ENCODE data around the gene ACTR5.

DNA sequence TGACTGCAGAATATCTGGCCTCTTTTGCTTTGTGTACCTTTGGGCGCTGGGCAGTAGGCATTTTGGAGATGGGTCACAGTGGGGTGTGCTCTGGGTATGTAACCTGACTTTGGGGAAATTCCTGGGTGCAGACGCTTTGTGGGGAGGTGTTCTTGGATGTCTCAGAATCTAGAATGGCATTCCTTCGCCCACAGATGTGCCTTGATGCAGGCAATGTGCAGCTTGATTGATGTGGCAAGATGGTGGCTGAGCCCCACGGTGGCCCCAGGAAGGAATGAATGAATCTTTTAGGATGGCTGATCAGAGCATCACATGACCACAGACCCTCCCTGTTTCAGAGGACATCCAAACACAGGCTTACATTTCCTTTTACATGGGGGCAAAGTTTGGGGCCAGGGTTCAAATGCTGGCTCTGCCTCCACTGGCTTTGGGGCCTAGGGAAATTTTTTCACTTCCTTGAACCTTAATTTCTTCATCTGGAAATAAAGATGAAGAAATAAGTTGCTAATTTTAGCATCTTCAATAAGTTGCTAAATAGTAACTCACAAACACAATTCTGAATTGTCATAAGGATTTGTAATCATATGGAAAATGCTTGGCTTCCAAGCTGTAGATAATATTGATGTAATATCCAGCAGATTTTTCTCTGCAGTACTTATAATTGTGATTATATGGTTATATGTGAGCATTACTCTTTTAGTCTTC is 62.8 kb downstream of the ACTR5 start:
- TF ChIP-seq EP300 (IDR thresholded peaks at IDR 0.05) = no peak
- no peak for TF ChIP-seq POLR2AphosphoS5 (IDR thresholded peaks at IDR 0.05)
- TF ChIP-seq, protein P1, sequence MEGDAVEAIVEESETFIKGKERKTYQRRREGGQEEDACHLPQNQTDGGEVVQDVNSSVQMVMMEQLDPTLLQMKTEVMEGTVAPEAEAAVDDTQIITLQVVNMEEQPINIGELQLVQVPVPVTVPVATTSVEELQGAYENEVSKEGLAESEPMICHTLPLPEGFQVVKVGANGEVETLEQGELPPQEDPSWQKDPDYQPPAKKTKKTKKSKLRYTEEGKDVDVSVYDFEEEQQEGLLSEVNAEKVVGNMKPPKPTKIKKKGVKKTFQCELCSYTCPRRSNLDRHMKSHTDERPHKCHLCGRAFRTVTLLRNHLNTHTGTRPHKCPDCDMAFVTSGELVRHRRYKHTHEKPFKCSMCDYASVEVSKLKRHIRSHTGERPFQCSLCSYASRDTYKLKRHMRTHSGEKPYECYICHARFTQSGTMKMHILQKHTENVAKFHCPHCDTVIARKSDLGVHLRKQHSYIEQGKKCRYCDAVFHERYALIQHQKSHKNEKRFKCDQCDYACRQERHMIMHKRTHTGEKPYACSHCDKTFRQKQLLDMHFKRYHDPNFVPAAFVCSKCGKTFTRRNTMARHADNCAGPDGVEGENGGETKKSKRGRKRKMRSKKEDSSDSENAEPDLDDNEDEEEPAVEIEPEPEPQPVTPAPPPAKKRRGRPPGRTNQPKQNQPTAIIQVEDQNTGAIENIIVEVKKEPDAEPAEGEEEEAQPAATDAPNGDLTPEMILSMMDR (IDR thresholded peaks at IDR 0.05) = no peak

Data from esophagus muscularis mucosa (tissue), 4 donors.